WERI-Rb-1 (cell line): ENCODE measurements around the gene EYA2.

Experiments used
- DNase-seq: peaks from one replicate; pipeline ENCODE4 v3.0.0-alpha.2; 2020
- H3K27ac ChIP-seq: fragments of 250-450 bp; sonication (Bioruptor Pico); 2 replicates; pipeline ENCODE4 v1.5.1; 2020; ENCODE audit warnings: mild to moderate bottlenecking, moderate library complexity
- H3K27me3 ChIP-seq: fragments of 250-450 bp; sonication (Bioruptor Pico); 2 replicates; pipeline ENCODE4 v1.5.1; 2021; ENCODE audit warnings: mild to moderate bottlenecking, low read depth, moderate library complexity; ENCODE audit not compliant: insufficient read depth, severe bottlenecking
- H3K36me3 ChIP-seq: fragments of 250-450 bp; sonication (Bioruptor Pico); 2 replicates; pipeline ENCODE4 v1.5.1; 2020; ENCODE audit warnings: mild to moderate bottlenecking, moderate library complexity
- H3K4me3 ChIP-seq: 2 replicates; pipeline ENCODE4 v1.5.1; 2011; ENCODE audit warnings: low read depth, mild to moderate bottlenecking, control low read depth, low read length
- H3K9me3 ChIP-seq: fragments of 250-450 bp; sonication (Bioruptor Pico); 2 replicates; pipeline ENCODE4 v1.5.1; 2021; ENCODE audit warnings: mild to moderate bottlenecking, moderate library complexity; ENCODE audit not compliant: severe bottlenecking
- TF ChIP-seq, protein P1 (sequence below): IDR thresholded peaks from 2 replicates; pipeline ENCODE4 v1.5.1; 2011; ENCODE audit warnings: low read depth, mild to moderate bottlenecking, control low read depth, inconsistent platforms, low read length

EYA2 gene

DNA sequence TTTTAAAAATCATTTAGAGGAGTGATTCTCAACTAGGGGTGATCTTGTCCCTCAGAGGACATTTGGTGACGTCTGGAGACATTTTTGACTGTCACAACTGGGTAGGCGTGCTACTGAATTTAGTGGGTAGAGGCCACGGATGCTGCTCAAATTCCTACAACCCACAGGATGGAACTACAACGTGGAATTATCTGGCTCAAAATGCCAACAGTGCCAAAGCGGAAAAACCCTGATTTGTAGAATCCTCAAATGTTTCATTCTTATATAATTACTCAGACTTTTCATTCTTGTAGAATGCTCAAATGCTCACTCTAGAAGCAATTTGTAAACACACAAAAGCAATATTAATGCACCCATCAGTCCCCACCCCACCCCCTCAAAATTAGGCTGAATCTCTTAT, 232.1 kb downstream of the EYA2 start:
- Histone ChIP-seq H3K9me3 (no peaks in the 10 kb centered on the region), H3K27ac (peak overlapping the region; percentile 88), H3K36me3 (peaks cover 13% of the 10 kb centered on the region), H3K4me3 (no peak overlapping the region), H3K27me3 (no peaks in the 10 kb centered on the region)
- no peak for DNase-seq
- TF ChIP-seq, protein P1, sequence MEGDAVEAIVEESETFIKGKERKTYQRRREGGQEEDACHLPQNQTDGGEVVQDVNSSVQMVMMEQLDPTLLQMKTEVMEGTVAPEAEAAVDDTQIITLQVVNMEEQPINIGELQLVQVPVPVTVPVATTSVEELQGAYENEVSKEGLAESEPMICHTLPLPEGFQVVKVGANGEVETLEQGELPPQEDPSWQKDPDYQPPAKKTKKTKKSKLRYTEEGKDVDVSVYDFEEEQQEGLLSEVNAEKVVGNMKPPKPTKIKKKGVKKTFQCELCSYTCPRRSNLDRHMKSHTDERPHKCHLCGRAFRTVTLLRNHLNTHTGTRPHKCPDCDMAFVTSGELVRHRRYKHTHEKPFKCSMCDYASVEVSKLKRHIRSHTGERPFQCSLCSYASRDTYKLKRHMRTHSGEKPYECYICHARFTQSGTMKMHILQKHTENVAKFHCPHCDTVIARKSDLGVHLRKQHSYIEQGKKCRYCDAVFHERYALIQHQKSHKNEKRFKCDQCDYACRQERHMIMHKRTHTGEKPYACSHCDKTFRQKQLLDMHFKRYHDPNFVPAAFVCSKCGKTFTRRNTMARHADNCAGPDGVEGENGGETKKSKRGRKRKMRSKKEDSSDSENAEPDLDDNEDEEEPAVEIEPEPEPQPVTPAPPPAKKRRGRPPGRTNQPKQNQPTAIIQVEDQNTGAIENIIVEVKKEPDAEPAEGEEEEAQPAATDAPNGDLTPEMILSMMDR: no peak

DNA sequence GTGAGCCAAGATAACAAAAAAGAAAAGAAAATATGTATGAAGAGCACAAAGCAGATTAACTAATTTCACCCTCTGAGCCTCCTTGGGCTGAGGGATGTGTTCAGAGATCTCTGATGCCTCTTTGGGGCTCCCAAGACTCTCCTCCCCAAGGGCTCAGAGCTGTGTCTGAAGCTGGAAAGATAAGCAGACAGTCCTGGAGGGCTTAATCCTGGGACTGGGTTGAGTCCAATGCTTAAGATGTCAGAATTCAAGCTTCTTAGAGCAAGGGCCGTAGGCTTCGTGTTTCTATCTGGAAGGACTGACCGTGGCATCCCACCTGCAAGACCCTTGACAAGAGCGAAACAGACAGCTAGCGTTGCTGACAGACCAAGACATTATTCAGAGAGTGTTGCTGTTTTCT, 232.9 kb downstream of the EYA2 start:
- Histone ChIP-seq H3K27ac (peak overlapping the region; percentile 88), H3K9me3 (no peaks in the 10 kb centered on the region), H3K4me3 (no peak overlapping the region; the same call in 1 of the 2 replicates), H3K36me3 (peaks cover 17% of the 10 kb centered on the region), H3K27me3 (no peaks in the 10 kb centered on the region)
- DNase-seq: peak; percentile 70
- TF ChIP-seq, protein P1: no peak

DNA sequence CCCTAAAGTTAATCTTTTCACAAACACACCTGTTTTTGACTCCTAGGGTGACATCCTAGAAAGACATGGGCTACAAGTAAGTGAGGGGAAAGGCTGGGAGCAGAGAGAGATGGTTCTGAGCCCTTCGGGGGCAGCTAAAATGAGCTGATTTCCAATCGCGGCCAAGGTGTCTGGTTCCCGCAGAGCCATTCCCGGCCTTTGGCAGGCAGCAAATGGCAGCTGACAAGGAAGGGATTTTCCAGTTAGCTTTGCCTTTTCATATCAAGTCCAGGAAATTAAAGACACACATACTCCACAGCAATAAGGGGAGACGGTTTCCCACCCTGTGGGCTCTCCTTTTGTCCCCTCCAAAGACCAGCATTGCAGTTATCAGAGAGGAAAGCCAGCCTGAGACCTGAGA, 233.4 kb downstream of the EYA2 start:
- Histone ChIP-seq H3K9me3 (no peaks in the 10 kb centered on the region), H3K27ac (peak overlapping the region; percentile 88), H3K27me3 (no peaks in the 10 kb centered on the region), H3K36me3 (peaks cover 19% of the 10 kb centered on the region), H3K4me3 (no peak overlapping the region; the same call in 1 of the 2 replicates)
- TF ChIP-seq, protein P1: no peak
- peak; percentile 24 for DNase-seq

DNA sequence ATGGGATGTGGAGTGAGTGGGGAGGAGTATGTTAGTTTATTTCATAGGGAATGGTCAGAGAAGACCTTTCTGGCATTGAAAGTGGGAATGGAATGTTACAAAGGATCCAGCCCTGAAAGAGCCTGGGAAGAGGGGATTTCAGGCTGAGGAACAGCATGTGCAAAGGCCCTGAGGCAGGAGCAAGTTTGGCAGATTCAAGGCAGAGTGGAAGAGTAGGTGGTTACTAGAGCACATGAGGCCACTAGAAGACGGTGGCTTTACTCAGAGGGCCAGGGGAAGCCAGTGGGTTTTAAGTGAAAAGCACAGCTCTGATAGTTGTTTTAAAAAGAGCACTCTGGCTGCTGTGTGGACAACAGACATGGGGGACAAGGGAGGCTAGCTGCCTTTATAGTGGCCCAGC, 234.7 kb downstream of the EYA2 start:
- TF ChIP-seq, protein P1: no peak
- Histone ChIP-seq H3K4me3 (no peak overlapping the region), H3K27me3 (no peaks in the 10 kb centered on the region), H3K27ac (0 out of 2 replicates have a peak overlapping the region, but pooled peaks have one; percentile 88), H3K36me3 (peaks cover 21% of the 10 kb centered on the region), H3K9me3 (no peaks in the 10 kb centered on the region)
- no peak for DNase-seq

DNA sequence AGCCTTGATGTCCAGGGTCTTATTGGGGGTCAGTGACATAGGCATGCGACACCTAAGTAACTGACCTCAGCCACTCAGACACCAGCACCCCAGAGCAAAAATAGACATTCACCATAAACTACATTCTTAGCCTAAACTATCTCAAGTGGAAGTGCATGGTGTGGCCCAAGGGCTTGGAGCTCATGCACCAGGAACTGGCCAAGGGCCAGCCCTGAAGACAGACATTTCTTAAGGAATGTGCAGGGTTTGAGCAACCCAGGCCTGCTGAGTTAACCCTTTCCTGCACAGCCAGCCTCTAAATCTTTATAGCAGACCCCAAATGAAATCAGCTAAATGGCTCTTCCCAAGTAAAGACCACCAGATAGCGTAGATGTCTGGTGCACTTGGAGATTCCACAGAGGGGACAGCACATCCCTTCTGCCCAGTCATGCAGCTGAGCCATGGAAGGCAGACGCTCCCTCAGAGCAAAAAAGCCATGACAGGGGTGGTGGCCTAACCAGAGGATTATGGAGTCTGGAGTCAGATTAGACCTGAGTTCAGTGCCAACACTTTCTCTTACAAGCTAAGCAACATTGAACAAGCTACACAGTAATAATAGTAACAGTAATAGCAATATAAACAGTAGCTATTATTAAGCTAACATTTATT, 239.3 kb downstream of the EYA2 start:
- peaks cover 28% of the 10 kb centered on the region for H3K36me3 ChIP-seq
- H3K9me3 ChIP-seq: no peaks in the 10 kb centered on the region
- TF ChIP-seq, protein P1: no peak
- H3K27me3 ChIP-seq: no peaks in the 10 kb centered on the region
- DNase-seq: peak; percentile 61
- no peak overlapping the region; the same call in 1 of the 2 replicates for H3K27ac ChIP-seq
- H3K4me3 ChIP-seq: no peak overlapping the region

DNA sequence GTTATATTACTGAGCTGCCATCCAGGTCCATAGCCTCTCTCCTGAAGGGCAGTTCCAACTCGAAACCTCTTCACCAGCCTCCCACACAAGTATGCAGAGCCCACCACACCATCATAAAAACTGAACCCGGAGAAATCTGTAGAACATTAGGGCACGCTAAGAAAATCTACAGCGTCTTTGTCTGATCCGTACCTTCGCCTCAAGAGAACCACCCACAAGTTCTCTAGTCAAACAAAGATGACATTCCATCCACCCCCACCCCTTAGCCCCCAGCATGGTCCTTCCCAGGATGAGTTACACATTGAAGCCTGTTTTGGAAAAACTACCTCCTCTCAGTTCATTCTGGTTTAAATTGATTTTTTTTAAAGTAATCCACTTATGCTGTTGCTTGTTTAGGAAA, 242.1 kb downstream of the EYA2 start:
- TF ChIP-seq, protein P1: no peak
- Histone ChIP-seq H3K36me3 (peaks cover 37% of the 10 kb centered on the region), H3K9me3 (no peaks in the 10 kb centered on the region), H3K27me3 (no peaks in the 10 kb centered on the region), H3K4me3 (no peak overlapping the region), H3K27ac (peak overlapping the region; percentile 33)
- DNase-seq: no peak
